ENCODE data around the gene FLOT1. TPM values are rescaled to one million over a fixed set of nuclear protein-coding genes. Genes with fewer than 3 reads are reported as not detected.

Gene FLOT1
- total and polyA plus RNA-seq, 9 of the 15 experiments (the other 6 are each of a cell fraction or from before 2014, with no cell fraction given) = 11.7 to 149 (median 118) TPM

- TF ChIP-seq ZNF282 (CRISPR knock-in tag; IDR thresholded peaks at IDR 0.05) = no peak
- peak; percentile 11 for TF ChIP-seq NEUROD1 (IDR thresholded peaks at IDR 0.05; ENCODE audit: borderline replicate concordance, low read depth, low read length, partially characterized antibody)
- TF ChIP-seq ZNF583 (CRISPR knock-in tag; IDR thresholded peaks at IDR 0.05) = no peak; the same call in 1 of the 2 replicates
- TF ChIP-seq CHCHD3 (CRISPR knock-in tag; IDR thresholded peaks at IDR 0.05) = no peak
- TF ChIP-seq ZNF668 (CRISPR knock-in tag; IDR thresholded peaks at IDR 0.05) = no peak
- no peak for TF ChIP-seq SIN3B (IDR thresholded peaks at IDR 0.05; ENCODE audit: low read depth)
- peak; percentile 28 for TF ChIP-seq SMAD1 (IDR thresholded peaks at IDR 0.05; ENCODE audit: low read depth, low read length, partially characterized antibody)
- no peak for TF ChIP-seq ZNF253 (CRISPR knock-in tag; conservative IDR thresholded peaks at IDR 0.05)
- no peak; the same call in 1 of the 2 replicates for TF ChIP-seq CREB3L1 (IDR thresholded peaks at IDR 0.05; ENCODE audit: borderline replicate concordance, low read depth)
- TF ChIP-seq TBP (optimal IDR thresholded peaks at IDR 0.05; ENCODE audit: low read depth, low read length) = peak; percentile 62
- TF ChIP-seq ETS1 (conservative IDR thresholded peaks at IDR 0.05; ENCODE audit: control insufficient read depth, low read depth, low read length) = peak; percentile 95
- TF ChIP-seq ZBTB2 (IDR thresholded peaks at IDR 0.05) = 0 out of 2 replicates have a peak, but pooled peaks have one; percentile 35
- peak; percentile 65; the same call in 1 of the 2 replicates for TF ChIP-seq PKNOX1 (IDR thresholded peaks at IDR 0.05)
- TF ChIP-seq SP1 (CRISPR knock-in tag; IDR thresholded peaks at IDR 0.05) = peak; percentile 48; the same call in 1 of the 2 replicates
- peak; percentile 5; the same call in 1 of the 2 replicates for TF ChIP-seq SMC3 (conservative IDR thresholded peaks at IDR 0.05; ENCODE audit: insufficient read depth, low read depth, low read length)
- no peak for TF ChIP-seq ARID2 (IDR thresholded peaks at IDR 0.05)
- TF ChIP-seq HMGXB4 (CRISPR knock-in tag; IDR thresholded peaks at IDR 0.05) = no peak
- TF ChIP-seq ETV5 (CRISPR knock-in tag; IDR thresholded peaks at IDR 0.05; ENCODE audit: low read depth) = peak; percentile 99
- TF ChIP-seq ILK (tag; IDR thresholded peaks at IDR 0.05; ENCODE audit: borderline replicate concordance, low read depth) = 0 out of 2 replicates have a peak, but pooled peaks have one; percentile 12
- peak; percentile 100 for TF ChIP-seq ETV1 (tag; conservative IDR thresholded peaks at IDR 0.05; ENCODE audit: low read depth)
These were observed 60.1 kb downstream of the FLOT1 start (continued) for GRCh38 chr6:30682143-30683117.
